MM.1S (cell line): Measurements from ENCODE around the gene ROR2.

Experiments used
- DNase-seq: peaks from one replicate; pipeline ENCODE4 v3.0.0-alpha.2; 2015
- H2AFZ ChIP-seq: fragments of 300-600 bp; sonication (generic); 2 replicates; pipeline ENCODE4 v1.6.0; 2016; ENCODE audit warnings: antibody characterized with exemption, low read length
- H3F3A ChIP-seq: fragments of 300-600 bp; sonication (generic); 2 replicates; pipeline ENCODE4 v1.6.1; 2016; ENCODE audit warnings: mild to moderate bottlenecking, antibody characterized with exemption, low read length, moderate library complexity, mixed read lengths; ENCODE audit not compliant: insufficient read depth
- H3K27ac ChIP-seq: fragments of 300-600 bp; sonication (generic); 2 replicates; pipeline ENCODE4 v1.5.1; 2016; ENCODE audit warnings: mild to moderate bottlenecking, low read length
- H3K27me3 ChIP-seq: fragments of 300-600 bp; sonication (generic); replicated peaks from 2 replicates; pipeline ENCODE4 v1.6.0; 2016; ENCODE audit warnings: low read length; ENCODE audit not compliant: insufficient read depth
- H3K36me3 ChIP-seq: fragments of 300-600 bp; sonication (generic); replicated peaks from 2 replicates; pipeline ENCODE4 v1.6.1; 2016; ENCODE audit warnings: mild to moderate bottlenecking, low read length, mixed read lengths; ENCODE audit not compliant: insufficient read depth
- H3K4me1 ChIP-seq: fragments of 300-600 bp; sonication (generic); 2 replicates; pipeline ENCODE4 v1.6.1; 2016; ENCODE audit warnings: low read length, mixed read lengths
- H3K4me2 ChIP-seq: fragments of 300-600 bp; sonication (generic); 2 replicates; pipeline ENCODE4 v1.6.0; 2016; ENCODE audit warnings: low read depth, low read length
- H3K4me3 ChIP-seq: fragments of 300-600 bp; sonication (generic); 2 replicates; pipeline ENCODE4 v1.5.1; 2016; ENCODE audit warnings: low read length, mixed read lengths
- H3K79me2 ChIP-seq: fragments of 300-600 bp; sonication (generic); 2 replicates; pipeline ENCODE4 v1.6.1; 2016; ENCODE audit warnings: mixed run types, low read length, mixed read lengths
- H3K9ac ChIP-seq: fragments of 300-600 bp; sonication (generic); 2 replicates; pipeline ENCODE4 v1.6.1; 2016; ENCODE audit warnings: low read length, mixed read lengths
- H3K9me2 ChIP-seq: fragments of 300-600 bp; sonication (generic); replicated peaks from 2 replicates; pipeline ENCODE4 v1.6.1; 2016; ENCODE audit warnings: mild to moderate bottlenecking, low read length, mixed read lengths; ENCODE audit not compliant: insufficient read depth
- H3K9me3 ChIP-seq: fragments of 300-600 bp; sonication (generic); replicated peaks from 2 replicates; pipeline ENCODE4 v1.6.1; 2016; ENCODE audit warnings: mild to moderate bottlenecking, low read length, mixed read lengths; ENCODE audit not compliant: insufficient read depth
- H4K20me1 ChIP-seq: fragments of 300-600 bp; sonication (generic); 2 replicates; pipeline ENCODE4 v1.6.1; 2016; ENCODE audit warnings: mild to moderate bottlenecking, low read length, moderate library complexity, mixed read lengths; ENCODE audit not compliant: insufficient read depth
- EZH2 ChIP-seq: fragments of 300-600 bp; sonication (generic); optimal IDR thresholded peaks from 2 replicates; pipeline ENCODE3; 2017; ENCODE audit warnings: low read depth, mild to moderate bottlenecking, antibody characterized with exemption, low read length, mixed read lengths
- EZH2phosphoT487 ChIP-seq: fragments of 300-600 bp; sonication (generic); IDR thresholded peaks from 2 replicates; pipeline ENCODE4 v1.6.1; 2018; ENCODE audit warnings: antibody characterized with exemption, low read length
- TF ChIP-seq, protein P1 (sequence below): fragments of 300-600 bp; sonication (generic); IDR thresholded peaks from 2 replicates; pipeline ENCODE4 v1.5.1; 2016; ENCODE audit warnings: antibody characterized with exemption, low read length, mixed read lengths

The ROR2 gene

DNA sequence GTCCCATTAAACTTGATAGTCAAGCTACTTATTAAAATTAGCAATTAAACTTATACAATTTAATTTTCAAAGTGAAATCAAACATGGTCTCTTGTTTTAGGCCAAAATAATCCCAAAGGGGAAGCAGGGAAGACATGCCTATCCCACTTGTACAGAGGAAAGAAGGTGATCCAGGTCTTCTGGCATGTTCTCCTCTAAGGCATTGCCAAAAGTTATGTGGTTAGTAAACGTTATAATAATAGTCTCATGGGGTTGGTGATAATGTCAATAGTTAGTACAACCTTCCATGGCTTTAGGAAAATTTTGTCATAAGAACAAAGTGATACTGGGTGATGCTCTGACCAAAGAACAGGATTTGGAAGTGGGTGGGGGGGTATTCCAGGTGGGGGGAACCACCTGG is 52.8 kb downstream of the ROR2 start:
- H3K9me2 ChIP-seq: no peaks in the 10 kb centered on the region
- peaks cover 65% of the 10 kb centered on the region for H3K79me2 ChIP-seq
- no peaks in the 10 kb centered on the region for H3K9me3 ChIP-seq
- peaks cover 2% of the 10 kb centered on the region for H3F3A ChIP-seq
- H3K27me3 ChIP-seq: no peaks in the 10 kb centered on the region
- no peaks in the 10 kb centered on the region for H3K36me3 ChIP-seq
- no peak overlapping the region for H3K4me2 ChIP-seq
- H3K4me3 ChIP-seq: no peak overlapping the region
- no peak overlapping the region for H2AFZ ChIP-seq
- H3K4me1 ChIP-seq: peaks cover 6% of the 10 kb centered on the region
- no peak overlapping the region for H3K9ac ChIP-seq
- TF ChIP-seq EZH2phosphoT487 (no peak), EZH2 (no peak)
- TF ChIP-seq, protein P1, sequence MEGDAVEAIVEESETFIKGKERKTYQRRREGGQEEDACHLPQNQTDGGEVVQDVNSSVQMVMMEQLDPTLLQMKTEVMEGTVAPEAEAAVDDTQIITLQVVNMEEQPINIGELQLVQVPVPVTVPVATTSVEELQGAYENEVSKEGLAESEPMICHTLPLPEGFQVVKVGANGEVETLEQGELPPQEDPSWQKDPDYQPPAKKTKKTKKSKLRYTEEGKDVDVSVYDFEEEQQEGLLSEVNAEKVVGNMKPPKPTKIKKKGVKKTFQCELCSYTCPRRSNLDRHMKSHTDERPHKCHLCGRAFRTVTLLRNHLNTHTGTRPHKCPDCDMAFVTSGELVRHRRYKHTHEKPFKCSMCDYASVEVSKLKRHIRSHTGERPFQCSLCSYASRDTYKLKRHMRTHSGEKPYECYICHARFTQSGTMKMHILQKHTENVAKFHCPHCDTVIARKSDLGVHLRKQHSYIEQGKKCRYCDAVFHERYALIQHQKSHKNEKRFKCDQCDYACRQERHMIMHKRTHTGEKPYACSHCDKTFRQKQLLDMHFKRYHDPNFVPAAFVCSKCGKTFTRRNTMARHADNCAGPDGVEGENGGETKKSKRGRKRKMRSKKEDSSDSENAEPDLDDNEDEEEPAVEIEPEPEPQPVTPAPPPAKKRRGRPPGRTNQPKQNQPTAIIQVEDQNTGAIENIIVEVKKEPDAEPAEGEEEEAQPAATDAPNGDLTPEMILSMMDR: no peak
- H4K20me1 ChIP-seq: no peaks in the 10 kb centered on the region
- DNase-seq: no peak
- H3K27ac ChIP-seq: no peak overlapping the region

DNA sequence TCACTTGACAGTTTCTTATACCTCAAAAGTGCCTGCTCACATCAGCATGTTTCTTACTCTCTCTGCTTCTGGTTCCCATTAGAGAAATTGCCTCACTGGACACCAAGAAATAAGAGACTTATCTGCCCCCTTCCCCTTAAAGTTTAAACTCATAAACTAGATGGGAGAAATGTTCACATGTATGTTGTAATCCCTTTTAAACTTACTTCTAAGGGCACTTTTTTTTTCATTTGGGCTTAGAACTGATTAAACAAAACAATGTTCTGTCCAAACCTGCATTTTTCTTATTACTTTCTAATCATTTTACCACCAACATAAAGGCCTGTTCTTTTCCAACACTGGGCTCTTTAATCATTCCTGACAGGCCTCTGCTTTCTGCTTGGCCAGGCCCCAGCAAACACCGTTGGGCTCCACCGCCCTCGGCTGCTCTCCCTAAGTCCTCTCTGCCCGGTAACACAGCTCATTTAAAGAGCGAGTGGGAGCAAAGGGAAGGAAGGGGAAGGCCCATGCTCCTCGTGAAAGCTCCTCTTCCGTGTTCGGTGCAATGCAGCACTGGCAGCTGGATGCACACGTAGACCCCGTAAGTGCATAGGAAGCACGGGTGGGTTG is 53.4 kb downstream of the ROR2 start:
- DNase-seq: no peak
- no peak overlapping the region for H3K27ac ChIP-seq
- H3K4me3 ChIP-seq: no peak overlapping the region
- no peaks in the 10 kb centered on the region for H4K20me1 ChIP-seq
- no peak overlapping the region for H2AFZ ChIP-seq
- H3F3A ChIP-seq: peaks cover 6% of the 10 kb centered on the region
- H3K79me2 ChIP-seq: peaks cover 60% of the 10 kb centered on the region
- H3K9ac ChIP-seq: no peak overlapping the region
- H3K9me3 ChIP-seq: no peaks in the 10 kb centered on the region
- no peaks in the 10 kb centered on the region for H3K9me2 ChIP-seq
- no peak for TF ChIP-seq EZH2phosphoT487
- TF ChIP-seq EZH2: no peak
- TF ChIP-seq, protein P1: no peak
- no peaks in the 10 kb centered on the region for H3K27me3 ChIP-seq
- H3K36me3 ChIP-seq: no peaks in the 10 kb centered on the region
- peaks cover 9% of the 10 kb centered on the region for H3K4me1 ChIP-seq
- H3K4me2 ChIP-seq: no peak overlapping the region

DNA sequence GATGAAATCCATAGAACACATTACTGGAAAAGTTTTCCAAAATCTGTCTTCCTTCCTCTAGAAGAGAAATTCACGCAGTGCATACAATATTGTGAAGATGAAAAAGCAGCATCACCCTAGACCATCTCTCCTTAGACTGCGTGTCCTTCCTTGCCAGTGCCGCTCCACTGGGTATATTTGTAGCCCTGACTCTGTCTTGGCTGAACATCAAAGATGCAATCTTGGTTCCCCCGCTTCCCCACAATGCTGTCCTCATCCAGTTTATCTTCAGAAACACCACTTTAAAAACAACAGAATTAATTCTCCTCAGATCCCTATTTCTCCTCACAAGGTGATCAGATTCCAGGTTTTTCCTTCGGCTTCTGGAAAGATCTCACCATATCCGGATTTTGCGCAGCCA is 53.9 kb downstream of the ROR2 start:
- Histone ChIP-seq H2AFZ (no peak overlapping the region), H3K4me2 (no peak overlapping the region), H3F3A (peaks cover 6% of the 10 kb centered on the region), H3K4me3 (no peak overlapping the region), H3K4me1 (peaks cover 9% of the 10 kb centered on the region), H4K20me1 (no peaks in the 10 kb centered on the region), H3K79me2 (peaks cover 60% of the 10 kb centered on the region), H3K27ac (no peak overlapping the region), H3K36me3 (no peaks in the 10 kb centered on the region), H3K9me2 (no peaks in the 10 kb centered on the region), H3K9me3 (no peaks in the 10 kb centered on the region), H3K27me3 (no peaks in the 10 kb centered on the region), H3K9ac (no peak overlapping the region)
- TF ChIP-seq EZH2 (no peak), EZH2phosphoT487 (no peak)
- TF ChIP-seq, protein P1: no peak
- no peak for DNase-seq
